GM23338 (cell line): Measurements from ENCODE around the gene CNRIP1. TPM values are rescaled to one million over a fixed set of nuclear protein-coding genes. Genes with fewer than 3 reads are reported as not detected.

Experiments
- ATAC-seq: fragments of 200-7000 bp; cut with Tn5 transposase; 3 replicates; pipeline ENCODE4 v1.9.1; 2020
- DNase-seq: peaks from one replicate; pipeline ENCODE4 v3.0.0-alpha.2; 2015; ENCODE audit warnings: low spot score
- H2AFZ ChIP-seq: fragments of 200-600 bp; sonication (generic); 2 replicates; pipeline ENCODE4 v1.8.0; 2016; ENCODE audit warnings: antibody characterized with exemption, mild to moderate bottlenecking, moderate library complexity
- H3F3A ChIP-seq: fragments of 200-600 bp; sonication (generic); replicated peaks from 2 replicates; pipeline ENCODE4 v1.8.0; 2017; ENCODE audit warnings: antibody characterized with exemption, mixed run types, low read depth
- H3K27ac ChIP-seq: fragments of 200-600 bp; sonication (generic); 2 replicates; pipeline ENCODE4 v1.6.1; 2016; ENCODE audit warnings: low read depth
- H3K27me3 ChIP-seq: fragments of 200-600 bp; sonication (generic); 2 replicates; pipeline ENCODE4 v1.8.0; 2016; ENCODE audit warnings: mild to moderate bottlenecking, mixed run types, moderate library complexity; ENCODE audit not compliant: insufficient read depth
- H3K36me3 ChIP-seq: fragments of 200-600 bp; sonication (generic); 2 replicates; pipeline ENCODE4 v1.8.0; 2016; ENCODE audit warnings: mild to moderate bottlenecking; ENCODE audit not compliant: insufficient read depth
- H3K4me1 ChIP-seq: fragments of 200-600 bp; sonication (generic); 2 replicates; pipeline ENCODE4 v1.8.0; 2016; ENCODE audit warnings: mild to moderate bottlenecking, moderate library complexity; ENCODE audit not compliant: insufficient read depth
- H3K4me2 ChIP-seq: fragments of 200-600 bp; sonication (generic); 2 replicates; pipeline ENCODE4 v1.7.1; 2017; ENCODE audit warnings: mixed run types
- H3K4me3 ChIP-seq: fragments of 200-600 bp; sonication (generic); 2 replicates; pipeline ENCODE4 v1.6.1; 2016; ENCODE audit warnings: mixed run types
- H3K79me2 ChIP-seq: fragments of 200-600 bp; sonication (generic); replicated peaks from 2 replicates; pipeline ENCODE4 v1.8.0; 2017; ENCODE audit warnings: mild to moderate bottlenecking; ENCODE audit not compliant: insufficient read depth
- H3K9me2 ChIP-seq: fragments of 200-600 bp; sonication (generic); 2 replicates; pipeline ENCODE4 v1.8.0; 2017; ENCODE audit not compliant: insufficient read depth
- H4K20me1 ChIP-seq: fragments of 200-600 bp; sonication (generic); replicated peaks from 2 replicates; pipeline ENCODE4 v1.8.0; 2017; ENCODE audit warnings: mild to moderate bottlenecking; ENCODE audit not compliant: insufficient read depth
- H3K27ac Mint-ChIP-seq: 2 replicates; pipeline ENCODE4 v1.8.0; 2020; ENCODE audit warnings: inconsistent platforms, mild to moderate bottlenecking, moderate library complexity, mixed read lengths
- H3K27me3 Mint-ChIP-seq: 3 replicates; pipeline ENCODE4 v1.8.0; 2022; ENCODE audit warnings: low read depth, mild to moderate bottlenecking, moderate library complexity, mixed read lengths, inconsistent platforms; ENCODE audit not compliant: insufficient read depth, poor library complexity
- H3K36me3 Mint-ChIP-seq: 3 replicates; pipeline ENCODE4 v1.8.0; 2021; ENCODE audit warnings: low read depth, mild to moderate bottlenecking, inconsistent platforms, moderate library complexity, mixed read lengths
- H3K4me1 Mint-ChIP-seq: 3 replicates; pipeline ENCODE4 v1.8.0; 2020; ENCODE audit warnings: mild to moderate bottlenecking, inconsistent platforms, mixed read lengths
- H3K4me3 Mint-ChIP-seq: 3 replicates; pipeline ENCODE4 v1.8.0; 2021; ENCODE audit warnings: moderate library complexity, mild to moderate bottlenecking, inconsistent platforms, mixed read lengths
- H3K9me3 Mint-ChIP-seq: 3 replicates; pipeline ENCODE4 v1.8.0; 2020; ENCODE audit warnings: moderate library complexity, mild to moderate bottlenecking, inconsistent platforms, mixed read lengths
- CREB1 ChIP-seq: fragments of 250-450 bp; sonication (Bioruptor Pico); IDR thresholded peaks from 2 replicates; pipeline ENCODE4 v1.5.0; 2020; ENCODE audit warnings: low read depth, mild to moderate bottlenecking, moderate library complexity
- CTCF ChIP-seq, 2 experiments: fragments of 200-600 bp in 1 of 2; sonication (generic) in 1 of 2; conservative IDR thresholded peaks; 2 replicates each; pipeline versions ENCODE4 v1.5.1 to v1.6.1; 2016 to 2017; ENCODE audit warnings: antibody characterized with exemption in 2 of 2, low read depth in 2 of 2, mild to moderate bottlenecking in 2 of 2, moderate library complexity in 1 of 2
- EZH2phosphoT487 ChIP-seq: fragments of 200-600 bp; sonication (generic); IDR thresholded peaks from one replicate; pipeline ENCODE4 v1.8.1; 2018; ENCODE audit warnings: antibody characterized with exemption; ENCODE audit not compliant: unreplicated experiment
- JUNB ChIP-seq: IDR thresholded peaks from one replicate; pipeline ENCODE4 v1.6.1; 2016; ENCODE audit warnings: antibody characterized with exemption; ENCODE audit not compliant: unreplicated experiment
- NANOG ChIP-seq: IDR thresholded peaks from 2 replicates; pipeline ENCODE4 v1.6.1; 2016; ENCODE audit warnings: antibody characterized with exemption, borderline replicate concordance
- REST ChIP-seq: IDR thresholded peaks from one replicate; pipeline ENCODE4 v1.6.1; 2018; ENCODE audit warnings: antibody characterized with exemption; ENCODE audit not compliant: unreplicated experiment
- STAT1 ChIP-seq: IDR thresholded peaks from one replicate; pipeline ENCODE4 v1.6.1; 2016; ENCODE audit warnings: antibody characterized with exemption; ENCODE audit not compliant: unreplicated experiment
- ZNF114 ChIP-seq: fragments of 250-450 bp; sonication (Bioruptor Pico); IDR thresholded peaks from 2 replicates; pipeline ENCODE4 v1.5.0; 2020; ENCODE audit warnings: mild to moderate bottlenecking, moderate library complexity
- ZNF331 ChIP-seq: fragments of 250-450 bp; sonication (Bioruptor Pico); IDR thresholded peaks from 2 replicates; pipeline ENCODE4 v1.5.0; 2020; ENCODE audit warnings: low read depth, mild to moderate bottlenecking, moderate library complexity
- polyA plus RNA-seq: library from polyadenylated mRNA; unstranded; fragments of >200 nt; fragmentation: Nextera tagmentation; extraction: Ambion mirVana; gene quantifications from 2 replicates; pipeline ENCODE4 v1.2.1, GENCODE V29; 2016
- total RNA-seq: library from RNA; depleted of rRNA; stranded (reverse); fragments of >200 nt; shearing (Covaris generic); gene quantifications from 2 replicates; pipeline ENCODE4 v1.2.3, GENCODE V29; 2014

Gene CNRIP1
- total and polyA plus RNA-seq, 2 experiments from 2014 or later = 5.9 to 6.9 TPM

DNA sequence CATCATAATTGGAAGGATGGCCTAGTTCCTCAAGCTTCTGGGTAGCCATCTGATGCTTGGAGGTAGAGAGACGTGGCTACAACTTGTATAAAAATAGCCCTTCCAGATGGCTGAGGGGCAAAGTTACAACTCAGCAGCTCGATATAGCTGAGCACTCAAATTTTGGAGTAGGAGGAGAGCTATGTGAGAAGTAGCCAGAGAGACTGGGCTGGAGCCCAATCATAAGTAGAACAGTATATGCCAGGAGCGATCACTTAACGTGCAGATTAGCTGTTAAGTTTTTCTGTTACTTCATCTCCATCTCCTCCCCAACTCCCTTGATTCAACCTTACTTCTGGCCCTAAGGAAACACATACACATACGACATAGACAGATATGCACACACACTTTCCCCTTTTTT is 28.8 kb downstream of the CNRIP1 start:
- TF ChIP-seq JUNB (no peak), REST (no peak), STAT1 (no peak), ZNF331 (CRISPR knock-in tag) (no peak)
- Histone ChIP-seq H3K27me3 (no peaks in the 10 kb centered on the region), H3K4me3 (no peak overlapping the region), H2AFZ (no peak overlapping the region), H3F3A (no peaks in the 10 kb centered on the region), H3K36me3 (no peaks in the 10 kb centered on the region), H3K79me2 (no peaks in the 10 kb centered on the region), H4K20me1 (no peaks in the 10 kb centered on the region), H3K9me2 (no peaks in the 10 kb centered on the region), H3K4me1 (no peaks in the 10 kb centered on the region), H3K4me2 (no peak overlapping the region), H3K27ac (no peak overlapping the region)
- ATAC-seq (no peak), DNase-seq (no peak)
- Mint-ChIP-seq H3K27ac (no peak overlapping the region), H3K9me3 (no peaks in the 10 kb centered on the region), H3K4me1 (peaks cover 9% of the 10 kb centered on the region; the same call in 2 of the 3 replicates), H3K27me3 (peaks cover 2% of the 10 kb centered on the region), H3K4me3 (no peak overlapping the region), H3K36me3 (no peaks in the 10 kb centered on the region)

- no peaks in the 10 kb centered on the region for H3K79me2 ChIP-seq
- peak; percentile 15 for DNase-seq
- TF ChIP-seq ZNF331 (CRISPR knock-in tag) (no peak), EZH2phosphoT487 (no peak), CTCF (conservative IDR thresholded peaks at IDR 0.05; ENCODE audit: low read depth in 2 of 2) (no peak), ZNF114 (CRISPR knock-in tag) (no peak), JUNB (no peak), NANOG (no peak), CREB1 (CRISPR knock-in tag) (no peak), STAT1 (no peak), REST (no peak)
These were observed 31.9 kb downstream of the CNRIP1 start for GRCh38 chr2:68287580-68288441.

More at GRCh38 chr2:68287580-68288441, 31.9 kb downstream of the CNRIP1 start:
- no peaks in the 10 kb centered on the region for H3K36me3 Mint-ChIP-seq
- no peaks in the 10 kb centered on the region for H3F3A ChIP-seq
- no peak; the same call in 2 of the 3 replicates for ATAC-seq
- H3K36me3 ChIP-seq = no peaks in the 10 kb centered on the region
- peak overlapping the region; percentile 54; the same call in 1 of the 2 replicates for H2AFZ ChIP-seq
- no peak overlapping the region; the same call in 1 of the 2 replicates for H3K27ac ChIP-seq
- no peak overlapping the region for H3K4me3 Mint-ChIP-seq
- H3K4me3 ChIP-seq = no peak overlapping the region
- H3K9me2 ChIP-seq = no peaks in the 10 kb centered on the region
- H3K9me3 Mint-ChIP-seq = no peaks in the 10 kb centered on the region
- peak overlapping the region; percentile 10; the same call in 1 of the 2 replicates for H3K27ac Mint-ChIP-seq
- peaks cover 9% of the 10 kb centered on the region; the same call in 2 of the 3 replicates for H3K4me1 Mint-ChIP-seq
- no peaks in the 10 kb centered on the region for H3K4me1 ChIP-seq
- H3K27me3 Mint-ChIP-seq = peaks cover 4% of the 10 kb centered on the region
- no peak overlapping the region for H3K4me2 ChIP-seq
- H4K20me1 ChIP-seq = no peaks in the 10 kb centered on the region
- no peaks in the 10 kb centered on the region for H3K27me3 ChIP-seq
